ENCODE results near the gene USF1.
A peak's percentile ranks its signal among the peaks of the same experiment; 100 is the strongest.
"Not testable (repeated sequence)": the region's sequence is repeated elsewhere in the genome, so short reads cannot be mapped to it uniquely, and the experiment has no call there.

USF1 gene

GRCh38 chr1:160997323-160998038 is 48.3 kb downstream of the USF1 start:
- H3K4me3 ChIP-seq (ENCODE audit: low read depth, low read length), result no peak overlapping the region
- no peak for DNase-seq (ENCODE audit: low read depth)
- peak; percentile 60 for TF ChIP-seq CTCF (IDR thresholded peaks at IDR 0.05; ENCODE audit: control insufficient read depth, extremely low read depth, insufficient read depth)

- no peak for DNase-seq (ENCODE audit: low read depth)
- TF ChIP-seq CTCF (IDR thresholded peaks at IDR 0.05; ENCODE audit: control insufficient read depth, extremely low read depth, insufficient read depth), result no peak
- no peak overlapping the region for H3K4me3 ChIP-seq (ENCODE audit: low read depth, low read length)
These were observed 49.6 kb downstream of the USF1 start for GRCh38 chr1:160996178-160996577.

- H3K4me3 ChIP-seq (ENCODE audit: low read depth, low read length), result no peak overlapping the region
- peak; percentile 37 for TF ChIP-seq CTCF (IDR thresholded peaks at IDR 0.05; ENCODE audit: control insufficient read depth, extremely low read depth, insufficient read depth)
- DNase-seq (ENCODE audit: low read depth), result no peak
These were observed 52.1 kb downstream of the USF1 start for GRCh38 chr1:160993544-160994193.

GRCh38 chr1:160992036-160992435 is 53.7 kb downstream of the USF1 start:
- not testable (repeated sequence) for H3K4me3 ChIP-seq (ENCODE audit: low read depth, low read length); DNase-seq (ENCODE audit: low read depth)

Measured in LNCaP clone FGC (cell line).